Measurements from ENCODE around the gene CAMTA2.

GRCh38 chr17:4942760-4943508, 44.5 kb downstream of the CAMTA2 start:
- TF ChIP-seq CTCF (IDR thresholded peaks at IDR 0.05; ENCODE audit: insufficient read depth, low read length) = no peak
- TF ChIP-seq POLR2AphosphoS5 (IDR thresholded peaks at IDR 0.05; ENCODE audit: low read depth) = no peak

All from HL-60 (cell line).